HPDE6-E6E7 (cell line): ENCODE results near the gene CCNF.
"Not testable (repeated sequence)": the region's sequence is repeated elsewhere in the genome, so short reads cannot be mapped to it uniquely, and the experiment has no call there.

ENCODE experiments used
- DNase-seq: peaks from one replicate; pipeline ENCODE4 v3.0.0; 2011; ENCODE audit warnings: missing footprints; ENCODE audit errors: extremely low spot score

The CCNF gene, protein sequence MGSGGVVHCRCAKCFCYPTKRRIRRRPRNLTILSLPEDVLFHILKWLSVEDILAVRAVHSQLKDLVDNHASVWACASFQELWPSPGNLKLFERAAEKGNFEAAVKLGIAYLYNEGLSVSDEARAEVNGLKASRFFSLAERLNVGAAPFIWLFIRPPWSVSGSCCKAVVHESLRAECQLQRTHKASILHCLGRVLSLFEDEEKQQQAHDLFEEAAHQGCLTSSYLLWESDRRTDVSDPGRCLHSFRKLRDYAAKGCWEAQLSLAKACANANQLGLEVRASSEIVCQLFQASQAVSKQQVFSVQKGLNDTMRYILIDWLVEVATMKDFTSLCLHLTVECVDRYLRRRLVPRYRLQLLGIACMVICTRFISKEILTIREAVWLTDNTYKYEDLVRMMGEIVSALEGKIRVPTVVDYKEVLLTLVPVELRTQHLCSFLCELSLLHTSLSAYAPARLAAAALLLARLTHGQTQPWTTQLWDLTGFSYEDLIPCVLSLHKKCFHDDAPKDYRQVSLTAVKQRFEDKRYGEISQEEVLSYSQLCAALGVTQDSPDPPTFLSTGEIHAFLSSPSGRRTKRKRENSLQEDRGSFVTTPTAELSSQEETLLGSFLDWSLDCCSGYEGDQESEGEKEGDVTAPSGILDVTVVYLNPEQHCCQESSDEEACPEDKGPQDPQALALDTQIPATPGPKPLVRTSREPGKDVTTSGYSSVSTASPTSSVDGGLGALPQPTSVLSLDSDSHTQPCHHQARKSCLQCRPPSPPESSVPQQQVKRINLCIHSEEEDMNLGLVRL

DNA sequence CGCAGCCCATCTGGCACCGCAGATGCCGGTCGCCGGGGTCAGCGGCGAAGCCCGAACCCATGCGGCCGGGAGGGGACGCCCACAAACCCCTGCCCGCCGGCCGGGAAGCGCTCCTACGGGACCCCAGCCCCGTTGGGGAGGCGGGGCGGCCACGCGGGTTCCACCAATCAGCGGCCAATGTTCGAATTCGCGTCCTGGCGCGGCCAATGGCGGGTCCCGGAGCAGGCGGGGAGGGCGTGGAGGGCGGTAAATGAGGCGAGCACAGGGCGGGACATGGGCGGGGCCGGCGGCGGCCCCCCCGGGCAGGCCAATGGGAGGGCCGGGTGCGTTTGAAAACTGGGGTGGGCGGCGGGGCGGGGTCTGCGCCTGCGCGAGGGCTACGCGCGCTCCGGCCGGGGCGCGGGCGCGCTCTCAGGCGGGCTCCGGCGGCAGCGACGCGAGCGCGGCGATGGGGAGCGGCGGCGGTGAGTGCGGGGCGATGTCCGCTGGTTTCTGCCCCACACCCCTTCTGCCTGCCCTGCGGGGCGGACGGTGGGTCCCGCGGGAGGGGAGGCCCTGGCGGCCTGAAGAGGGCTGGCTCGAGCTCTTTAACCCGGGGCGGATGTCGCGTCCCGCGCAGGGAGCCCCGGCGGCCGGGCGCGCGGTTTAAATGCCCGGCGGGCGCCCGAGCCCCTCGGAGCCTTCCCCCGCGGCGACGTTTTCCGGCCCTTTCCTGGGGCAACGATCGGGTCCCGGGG lies at the start of gene CCNF:
Gene CCNF (plus strand): TSS at position 414 of the 737 bp plus-strand sequence. CDS start 35 bp downstream, at position 449.
- peak; percentile 96 for DNase-seq

DNA sequence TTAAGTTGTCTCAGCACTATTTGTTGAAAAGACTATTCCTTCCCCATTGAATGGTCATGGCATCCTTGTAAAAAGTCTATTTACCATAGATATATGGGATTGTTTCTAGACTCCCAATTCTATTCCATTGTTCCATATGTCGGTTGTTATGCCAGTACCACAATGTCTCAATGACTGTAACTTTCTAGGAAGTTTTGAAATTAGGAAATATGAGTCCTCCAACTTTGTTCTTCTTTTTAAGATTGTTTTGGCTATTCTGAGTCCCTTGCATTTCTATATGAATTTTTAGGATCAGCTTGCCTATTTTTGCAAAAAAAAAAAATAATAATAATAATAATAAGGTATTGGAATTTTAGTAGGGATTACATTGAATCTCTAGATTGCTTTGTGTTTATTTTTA lies 45.7 kb upstream of the CCNF start:
- no peak for DNase-seq

DNA sequence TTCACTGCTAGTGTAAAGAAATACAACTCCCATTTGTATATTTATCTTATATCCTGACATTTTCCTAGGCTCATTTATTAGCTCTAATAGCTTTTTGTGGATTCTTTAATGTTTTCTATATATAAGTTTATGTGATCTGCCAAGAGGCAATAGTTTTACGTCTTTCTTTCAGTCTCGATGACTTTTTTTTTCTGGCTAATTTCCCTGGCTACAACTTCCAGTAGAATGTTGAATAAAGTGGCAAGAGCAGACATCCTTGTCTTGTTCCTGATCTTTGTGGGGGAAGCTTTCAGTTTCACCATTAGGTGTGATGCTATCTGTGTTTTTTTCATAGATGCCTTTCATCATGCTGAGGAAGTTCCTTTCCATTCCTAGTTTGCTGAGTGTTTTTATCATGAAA lies 44.8 kb upstream of the CCNF start:
- no peak for DNase-seq

DNA sequence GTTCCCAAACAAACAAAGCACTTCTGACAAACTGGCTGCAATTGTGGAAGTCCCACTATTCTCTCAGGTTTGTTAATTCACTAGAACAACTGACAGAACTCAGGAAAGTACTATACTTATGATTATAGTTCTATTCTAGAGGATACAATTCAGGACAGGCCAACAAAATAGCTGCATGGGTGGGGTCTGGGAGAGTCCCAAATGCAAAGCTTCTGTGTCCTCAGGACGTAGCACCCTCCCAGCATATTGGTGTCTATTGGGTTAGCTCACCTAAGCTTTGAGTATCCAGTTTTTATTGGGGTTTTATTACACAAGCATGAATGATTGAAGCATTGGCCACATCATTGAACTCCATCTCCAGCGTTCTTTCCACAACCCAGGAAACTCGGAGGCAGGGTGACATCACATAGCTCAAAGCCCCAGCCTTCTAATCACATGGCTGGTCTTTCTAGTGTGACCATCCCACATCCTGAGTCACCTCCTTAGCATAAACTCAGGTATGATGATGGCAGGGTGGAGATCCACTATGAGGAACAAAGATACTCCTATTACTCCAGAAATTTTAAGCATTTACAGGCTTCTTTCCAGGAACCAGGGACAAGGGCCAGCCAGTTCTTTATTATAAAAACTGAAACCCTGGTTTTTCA lies 43.9 kb upstream of the CCNF start:
- DNase-seq, result peak; percentile 59

DNA sequence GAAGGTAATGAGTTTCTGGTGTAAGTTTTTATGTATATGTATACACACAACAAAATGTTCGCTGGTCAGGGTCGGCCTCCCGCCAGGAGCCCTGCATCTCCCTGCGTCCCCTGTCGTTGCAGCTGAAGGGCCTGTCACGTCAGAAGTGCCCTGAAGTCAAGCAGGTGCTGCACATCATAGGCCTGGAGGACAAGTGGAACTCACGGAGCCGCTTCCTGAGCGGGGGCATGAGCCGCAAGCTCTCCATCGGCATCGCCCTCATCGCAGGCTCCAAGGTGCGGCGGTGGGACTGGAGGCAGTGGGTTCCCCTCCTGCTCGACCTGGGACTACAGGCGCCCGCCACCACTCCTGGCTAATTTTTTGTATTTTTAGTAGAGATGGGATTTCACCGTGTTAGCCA lies 43.3 kb upstream of the CCNF start:
- DNase-seq, result not testable (repeated sequence)

DNA sequence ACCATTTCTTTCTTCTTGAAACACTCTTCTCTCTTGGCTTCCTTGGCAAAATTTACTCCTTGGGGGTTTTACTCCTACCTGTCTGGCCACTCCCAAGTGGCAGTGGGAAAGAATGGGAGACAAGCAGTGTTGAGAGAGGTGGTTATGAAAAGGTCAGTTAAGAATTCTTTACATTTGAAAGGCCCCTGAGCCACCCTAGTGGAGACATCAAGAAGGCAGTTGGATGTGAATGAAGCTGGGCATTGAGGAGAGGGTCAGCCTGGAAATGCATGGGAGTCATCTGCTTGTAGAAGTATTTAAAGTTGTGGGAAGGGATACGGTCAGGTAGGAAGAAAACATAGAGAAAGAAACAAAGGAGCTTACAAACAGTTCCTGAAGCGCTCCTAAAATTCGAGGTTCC lies 42.3 kb upstream of the CCNF start:
- DNase-seq, result no peak

DNA sequence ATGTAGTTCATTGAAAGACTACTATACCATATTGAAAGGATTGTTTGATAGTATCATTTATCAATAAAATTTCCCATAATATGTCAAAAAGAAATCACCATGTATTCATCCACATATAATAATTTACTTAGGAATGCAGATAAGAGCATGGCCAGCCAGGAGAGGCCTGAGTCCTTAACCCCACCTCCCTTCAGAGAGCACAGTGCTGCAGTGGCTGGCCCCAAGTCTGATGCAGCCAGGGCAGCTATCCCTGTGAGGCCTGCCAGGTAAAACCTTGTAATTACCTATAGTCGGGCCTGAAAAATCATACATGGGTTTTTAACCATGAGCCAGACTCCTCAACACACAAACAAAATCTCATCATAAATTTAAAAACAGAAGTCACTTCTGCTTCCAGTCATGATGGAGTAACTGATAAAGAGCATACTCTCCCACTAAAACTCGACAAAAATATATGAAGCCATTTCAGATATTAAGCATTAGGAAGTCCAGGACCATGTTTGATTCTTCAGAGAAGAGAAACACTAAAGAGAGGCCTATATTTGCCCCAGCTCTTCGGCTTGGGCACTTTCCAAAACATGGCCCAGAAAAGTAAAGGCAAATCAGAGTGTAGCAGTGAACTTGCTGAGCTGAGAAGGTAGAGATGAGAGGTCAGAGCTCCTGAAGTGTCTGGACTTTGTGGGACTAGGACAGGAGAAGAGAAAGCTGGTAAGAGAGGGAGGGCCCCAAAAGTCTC lies 40.9 kb upstream of the CCNF start:
- DNase-seq, result no peak

DNA sequence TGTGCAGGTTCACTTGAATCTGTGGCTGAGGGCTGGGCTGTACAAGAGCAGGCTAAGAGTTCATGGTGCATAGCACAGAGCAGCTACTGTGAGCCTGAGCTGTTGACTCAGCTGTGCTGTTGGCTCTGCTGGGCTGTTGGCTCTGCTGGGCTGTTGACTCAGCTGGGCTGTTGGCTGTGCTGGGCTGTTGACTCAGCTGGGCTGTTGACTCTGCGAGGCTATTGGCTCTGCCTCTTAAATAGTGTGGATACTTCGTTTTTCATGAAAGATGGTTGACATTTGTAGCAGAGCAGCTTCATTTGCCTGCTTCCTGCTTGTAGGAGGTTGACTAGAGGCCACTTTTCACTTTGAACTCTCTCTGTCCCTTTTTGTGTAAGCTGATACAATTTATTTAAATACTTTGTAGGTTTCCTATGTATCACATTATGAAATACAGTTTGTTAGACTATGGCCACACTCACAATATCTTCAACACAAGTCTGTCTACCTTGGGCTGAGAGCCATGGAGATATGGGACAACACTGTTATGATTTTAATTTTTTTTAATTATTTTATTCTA lies 40.3 kb upstream of the CCNF start:
- no peak for DNase-seq

DNA sequence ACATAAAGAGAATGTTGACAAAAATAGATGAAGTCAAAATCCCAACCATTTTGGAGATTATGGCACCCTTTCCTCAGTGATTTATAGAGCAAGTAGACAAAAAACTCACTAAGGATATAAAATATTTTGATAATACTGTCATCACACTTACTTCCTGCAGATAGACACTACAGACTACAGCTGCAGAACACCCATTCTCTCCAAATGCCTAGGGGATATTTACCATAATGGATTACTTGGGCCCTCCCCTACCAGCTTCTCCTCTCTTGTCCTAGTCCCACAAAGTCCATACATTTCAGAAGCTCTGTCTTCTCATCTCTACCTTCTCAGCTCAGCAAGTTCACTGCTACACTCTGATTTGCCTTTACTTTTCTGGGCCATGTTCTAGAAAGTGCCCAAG lies 37.2 kb upstream of the CCNF start:
- no peak for DNase-seq

DNA sequence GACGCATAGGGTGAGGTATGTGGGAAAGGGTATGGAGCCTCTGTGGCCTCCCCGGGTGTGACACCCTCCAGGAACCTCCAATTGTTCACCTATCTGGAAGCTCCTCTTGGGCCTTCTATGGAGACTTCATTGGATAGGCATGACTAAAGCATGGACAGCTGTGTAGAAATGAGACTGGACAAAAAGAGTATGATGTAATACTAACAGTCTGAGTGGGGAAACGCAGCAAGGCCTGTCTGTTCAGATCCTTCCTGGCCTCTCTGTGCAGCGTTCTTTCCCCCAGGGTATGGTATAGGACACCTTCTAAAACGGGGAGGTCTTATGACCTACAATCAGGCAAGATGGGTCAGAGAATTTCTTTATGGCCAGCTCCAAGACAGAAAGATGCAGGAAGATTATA lies 30.7 kb upstream of the CCNF start:
- DNase-seq, result no peak

DNA sequence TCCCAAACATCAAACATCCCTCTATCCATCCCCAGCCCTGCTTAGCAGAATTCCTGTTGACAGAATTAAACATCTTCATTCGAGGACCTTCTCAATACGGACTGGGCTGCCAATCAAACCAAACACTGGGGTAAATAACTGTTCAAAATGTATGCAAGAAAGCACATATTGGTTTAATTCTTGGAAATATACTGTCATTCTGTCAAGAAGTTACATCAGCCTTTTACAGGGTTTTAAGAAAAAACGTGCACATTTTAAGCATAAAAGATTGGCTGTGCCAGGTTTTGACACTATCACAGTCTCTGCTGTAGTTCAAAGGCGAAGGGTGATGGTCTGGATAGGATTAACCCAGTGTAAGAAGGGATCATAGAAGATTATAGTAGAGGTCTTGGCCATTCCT lies 25.1 kb upstream of the CCNF start:
- DNase-seq, result no peak

DNA sequence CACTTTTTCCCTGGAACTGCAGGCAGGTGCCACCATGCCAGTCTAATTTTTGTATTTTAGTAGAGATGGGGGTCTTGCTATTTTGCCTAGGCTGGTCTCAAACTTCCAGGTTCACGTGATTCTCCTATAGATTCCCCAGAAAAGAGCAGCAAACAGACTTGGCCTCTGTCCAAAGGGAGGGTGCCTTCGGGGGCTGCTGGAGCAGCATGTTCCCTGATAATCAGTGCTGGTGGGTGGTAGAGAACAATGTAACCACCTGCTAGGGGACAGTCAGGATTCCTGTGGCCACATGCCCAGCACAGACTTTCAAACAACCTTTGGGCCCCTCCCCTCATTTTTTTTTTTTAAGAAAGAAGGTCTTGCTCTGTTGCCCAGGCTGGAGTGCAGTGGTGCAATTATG lies 14.2 kb upstream of the CCNF start:
- DNase-seq, result no peak

DNA sequence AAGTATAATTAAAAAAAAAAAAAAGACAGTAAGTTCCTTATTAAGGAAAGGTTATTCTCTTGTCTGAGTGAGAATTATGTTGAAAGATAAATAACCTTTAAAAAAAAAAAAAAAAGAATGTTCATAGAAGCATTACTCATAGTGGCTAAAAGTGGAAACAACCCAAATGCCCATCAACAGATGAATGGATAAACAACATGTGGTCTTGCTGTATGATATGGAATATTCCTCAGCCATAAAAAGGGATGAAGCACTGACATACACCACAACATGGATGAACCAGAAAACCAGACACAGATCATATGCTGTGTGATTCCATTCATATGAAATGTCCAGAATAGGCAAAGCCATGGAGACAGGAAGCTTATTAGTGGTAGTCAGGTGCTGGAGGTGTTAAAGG lies 9.2 kb upstream of the CCNF start:
- no peak for DNase-seq

DNA sequence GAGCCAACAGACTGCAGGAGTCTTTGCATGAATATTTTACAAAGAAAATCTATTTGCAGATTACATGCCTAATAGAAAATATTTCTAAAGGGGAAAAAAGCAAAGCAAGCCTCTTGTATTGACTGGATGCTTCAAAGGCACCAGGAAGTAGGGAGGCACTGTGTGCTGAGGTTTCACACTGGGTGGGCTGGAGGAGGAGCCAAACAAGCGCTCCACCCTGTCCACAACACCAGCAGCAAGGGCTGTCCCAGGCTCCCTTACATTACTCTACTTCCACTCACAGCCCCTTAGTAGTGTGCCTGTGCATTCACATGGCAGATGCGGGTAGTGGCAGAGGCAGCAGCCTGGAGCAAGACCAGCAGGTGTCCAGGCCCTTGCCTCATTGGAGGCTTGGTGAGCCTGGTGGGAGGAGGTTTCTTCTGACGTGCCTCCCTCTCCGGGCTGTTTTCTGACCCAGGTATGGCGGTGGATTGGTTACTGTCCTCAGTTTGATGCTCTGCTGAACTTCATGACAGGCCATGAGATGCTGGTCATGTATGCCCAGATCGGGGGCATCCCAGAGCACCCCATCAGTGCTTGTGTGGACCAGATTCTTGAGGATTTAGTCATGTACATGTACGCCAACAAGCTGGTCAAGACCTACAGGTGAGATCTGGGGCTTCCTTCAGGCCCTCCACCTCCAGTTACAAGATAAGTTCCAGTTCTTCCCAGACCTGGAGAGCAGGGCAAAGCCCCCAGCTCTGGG lies 7.0 kb upstream of the CCNF start:
- no peak for DNase-seq

DNA sequence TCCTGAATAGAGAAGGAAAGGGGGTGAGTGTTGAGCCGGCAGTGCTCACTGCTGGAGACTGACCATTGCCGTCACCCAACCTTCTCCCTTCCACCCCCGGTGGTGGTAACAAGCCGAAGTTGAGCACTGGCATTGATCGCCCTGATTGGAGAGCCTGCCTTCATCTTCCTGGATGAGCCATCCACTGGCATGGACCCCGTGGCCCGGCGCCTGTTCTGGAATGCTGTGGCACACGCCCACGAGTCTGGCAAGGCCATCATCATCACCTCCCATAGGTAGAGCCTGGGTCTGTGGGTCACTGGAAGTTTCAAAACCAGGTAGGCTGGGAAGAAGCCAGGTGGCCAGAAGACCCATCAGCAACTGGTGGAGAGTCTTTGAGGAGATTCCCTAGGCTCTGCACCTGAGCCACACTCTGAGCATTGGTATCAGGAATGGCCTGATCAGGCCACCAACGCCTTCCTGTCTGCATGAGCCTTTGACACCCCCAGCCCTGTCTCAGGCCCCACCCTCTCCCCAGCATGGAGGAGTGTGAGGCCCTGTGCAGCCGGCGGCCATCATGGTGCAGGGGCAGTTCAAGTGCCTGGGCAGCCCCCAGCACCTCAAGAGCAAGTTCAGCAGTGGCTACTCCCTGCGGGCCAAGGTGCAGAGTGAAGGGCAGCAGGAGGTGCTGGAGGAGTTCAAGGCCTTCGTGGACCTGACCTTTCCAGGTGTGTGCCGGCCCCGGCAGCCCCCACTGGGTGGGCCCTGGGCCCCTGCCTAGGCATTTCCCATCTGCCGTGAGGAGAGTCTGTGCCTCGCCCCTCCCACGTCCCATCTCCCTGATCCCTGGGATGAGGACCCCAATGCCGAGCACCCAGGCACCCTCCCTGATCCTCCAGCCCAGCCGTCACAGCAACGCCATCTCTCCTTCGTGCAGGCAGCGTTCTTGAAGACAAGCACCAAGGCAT lies 4.9 kb upstream of the CCNF start:
- no peak for DNase-seq

DNA sequence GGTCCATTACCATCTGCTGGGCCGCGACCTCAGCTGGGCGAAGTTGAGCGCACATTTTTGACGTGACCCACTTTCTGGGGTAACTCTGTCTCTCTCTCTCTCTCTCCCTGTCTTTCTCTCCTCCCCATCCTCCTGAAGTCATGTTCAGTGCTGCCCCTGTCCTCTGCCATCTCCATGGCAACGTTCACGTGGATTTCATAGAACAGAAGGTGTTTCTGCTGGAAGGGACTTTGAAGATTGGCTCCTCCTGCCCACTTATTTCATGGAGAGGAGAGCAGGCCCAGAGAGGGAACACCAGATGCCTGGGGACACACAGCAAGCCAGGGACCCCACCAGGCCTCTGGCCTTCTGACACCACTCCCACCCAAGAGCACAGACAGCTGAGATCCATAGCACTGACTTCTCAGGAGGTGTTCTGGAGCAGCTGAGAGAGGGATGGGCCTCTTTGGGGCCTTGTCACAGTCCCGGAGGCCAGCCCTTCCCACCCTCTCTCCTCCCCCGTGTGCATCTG lies 4.2 kb upstream of the CCNF start:
- DNase-seq, result no peak

DNA sequence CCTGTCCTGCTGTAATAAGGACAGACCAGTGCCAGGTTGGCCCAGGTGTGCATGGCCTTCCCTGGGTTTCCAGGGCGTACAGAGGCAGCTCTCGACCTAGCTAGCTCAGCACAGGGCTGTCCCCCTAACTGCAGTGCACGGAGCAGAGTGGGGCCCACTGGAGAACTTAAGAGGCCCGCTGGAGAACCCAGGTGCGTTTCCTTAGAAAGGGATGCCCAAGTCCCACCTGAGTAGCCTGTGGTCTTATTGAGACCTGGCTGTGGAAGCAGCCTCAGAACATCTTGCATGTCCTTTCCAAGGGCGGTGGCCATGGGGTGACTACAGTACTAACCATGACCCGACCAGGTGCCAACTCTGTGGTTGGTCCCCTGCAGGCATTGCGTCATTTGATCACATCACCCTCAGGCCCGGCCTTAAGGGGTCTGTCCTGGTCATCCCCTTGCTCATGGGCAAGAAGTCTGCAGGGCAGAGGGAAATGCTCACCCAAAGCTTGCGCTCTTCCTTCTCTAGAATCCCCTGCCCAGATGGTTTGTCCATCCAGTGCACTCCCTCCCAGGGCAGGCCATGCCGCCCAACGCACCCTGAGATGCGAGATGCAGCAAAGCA lies 3.3 kb upstream of the CCNF start:
- no peak for DNase-seq

DNA sequence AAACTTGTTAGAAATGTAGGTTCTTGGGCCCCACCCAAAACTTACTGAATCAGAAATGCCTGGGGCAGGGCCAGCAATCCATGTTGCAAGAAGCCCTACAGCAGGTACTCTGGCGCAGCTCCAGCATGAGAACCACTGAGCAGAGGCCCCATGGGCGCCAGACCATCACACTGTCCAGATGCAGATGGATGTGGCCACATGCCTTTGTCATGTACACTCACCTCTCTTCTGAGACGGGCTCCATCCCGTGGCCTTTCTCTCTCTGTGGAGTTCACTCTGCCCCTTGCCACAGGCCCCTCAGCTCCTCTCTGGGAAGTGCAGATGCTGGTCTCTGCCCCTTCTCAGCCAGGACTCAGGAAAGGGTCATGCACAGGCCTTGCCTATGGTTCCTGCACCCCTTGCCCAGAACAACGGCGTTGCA lies 2.3 kb upstream of the CCNF start:
- no peak for DNase-seq
